HG03159 (cell line): ENCODE data around the gene GALNT15.
A peak's percentile ranks its signal among the peaks of the same experiment; 100 is the strongest.

ENCODE experiments used
- ATAC-seq: cut with Tn5 transposase; IDR thresholded peaks from one replicate; pipeline ENCODE4 v1.9.1; 2021; ENCODE audit warnings: mild to moderate bottlenecking, moderate library complexity; ENCODE audit not compliant: unreplicated experiment

Gene GALNT15, protein sequence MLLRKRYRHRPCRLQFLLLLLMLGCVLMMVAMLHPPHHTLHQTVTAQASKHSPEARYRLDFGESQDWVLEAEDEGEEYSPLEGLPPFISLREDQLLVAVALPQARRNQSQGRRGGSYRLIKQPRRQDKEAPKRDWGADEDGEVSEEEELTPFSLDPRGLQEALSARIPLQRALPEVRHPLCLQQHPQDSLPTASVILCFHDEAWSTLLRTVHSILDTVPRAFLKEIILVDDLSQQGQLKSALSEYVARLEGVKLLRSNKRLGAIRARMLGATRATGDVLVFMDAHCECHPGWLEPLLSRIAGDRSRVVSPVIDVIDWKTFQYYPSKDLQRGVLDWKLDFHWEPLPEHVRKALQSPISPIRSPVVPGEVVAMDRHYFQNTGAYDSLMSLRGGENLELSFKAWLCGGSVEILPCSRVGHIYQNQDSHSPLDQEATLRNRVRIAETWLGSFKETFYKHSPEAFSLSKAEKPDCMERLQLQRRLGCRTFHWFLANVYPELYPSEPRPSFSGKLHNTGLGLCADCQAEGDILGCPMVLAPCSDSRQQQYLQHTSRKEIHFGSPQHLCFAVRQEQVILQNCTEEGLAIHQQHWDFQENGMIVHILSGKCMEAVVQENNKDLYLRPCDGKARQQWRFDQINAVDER

DNA sequence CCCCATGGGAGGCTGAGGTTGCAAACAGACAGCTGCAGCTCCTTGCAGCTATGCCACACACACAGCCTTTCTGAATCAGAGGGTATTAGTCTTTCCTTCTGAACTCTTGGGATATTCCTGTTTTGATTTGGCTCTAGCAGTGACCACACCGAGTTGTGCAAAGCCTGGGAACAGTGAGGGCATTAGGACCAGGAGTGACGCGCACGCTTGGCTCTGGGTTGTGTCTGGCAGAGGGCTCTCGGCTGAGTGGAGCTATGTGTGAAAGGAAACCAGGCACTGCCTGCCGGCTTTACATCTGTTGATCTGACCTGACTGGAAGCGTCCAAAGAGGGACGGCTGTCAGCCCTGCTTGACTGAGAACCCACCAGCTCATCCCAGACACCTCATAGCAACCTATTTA lies at the start of gene GALNT15:
Gene GALNT15, plus strand, starts transcription at position 292 of the 400 bp plus-strand sequence. CDS start 472 bp downstream, outside the sequence.
- ATAC-seq, result no peak

DNA sequence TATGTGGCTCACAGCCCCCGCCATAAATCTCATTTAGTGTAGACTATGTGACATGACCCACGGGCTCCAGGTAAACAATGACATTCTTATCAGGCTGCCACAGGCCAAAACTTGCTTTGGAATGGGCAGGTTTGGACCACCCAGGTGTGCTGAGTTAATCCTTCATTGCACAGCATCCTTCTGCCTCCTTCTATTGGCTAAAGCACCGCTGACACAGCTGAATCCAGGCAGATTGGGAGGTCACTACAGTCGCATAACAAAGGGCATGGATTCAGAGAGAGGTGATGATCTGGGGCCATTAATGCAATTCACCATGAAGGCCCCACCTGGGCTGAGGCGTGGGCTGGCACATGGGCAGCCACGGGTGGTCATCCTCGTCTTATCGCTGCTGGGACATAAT lies 47.8 kb upstream of the GALNT15 start:
- no peak for ATAC-seq

DNA sequence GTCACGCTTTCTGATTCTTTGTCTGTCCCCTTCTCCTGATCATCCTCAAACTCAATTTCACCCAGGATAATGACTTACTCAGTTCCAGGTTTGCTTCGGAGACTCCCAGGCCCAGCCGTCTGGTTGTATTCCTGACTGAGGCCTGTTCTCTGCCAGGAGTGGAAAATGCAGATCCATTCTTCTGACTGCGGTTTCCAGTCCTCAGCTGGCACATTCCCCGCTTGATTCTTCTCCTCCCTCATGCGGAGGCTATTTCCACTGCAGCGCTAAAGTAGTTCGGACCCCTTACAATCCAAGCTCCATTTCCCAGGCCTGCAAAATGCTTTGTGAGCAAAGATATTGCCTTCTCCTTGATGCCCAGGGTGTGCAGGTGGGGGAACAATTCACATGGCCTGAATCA lies 47.2 kb upstream of the GALNT15 start:
- ATAC-seq, result no peak

DNA sequence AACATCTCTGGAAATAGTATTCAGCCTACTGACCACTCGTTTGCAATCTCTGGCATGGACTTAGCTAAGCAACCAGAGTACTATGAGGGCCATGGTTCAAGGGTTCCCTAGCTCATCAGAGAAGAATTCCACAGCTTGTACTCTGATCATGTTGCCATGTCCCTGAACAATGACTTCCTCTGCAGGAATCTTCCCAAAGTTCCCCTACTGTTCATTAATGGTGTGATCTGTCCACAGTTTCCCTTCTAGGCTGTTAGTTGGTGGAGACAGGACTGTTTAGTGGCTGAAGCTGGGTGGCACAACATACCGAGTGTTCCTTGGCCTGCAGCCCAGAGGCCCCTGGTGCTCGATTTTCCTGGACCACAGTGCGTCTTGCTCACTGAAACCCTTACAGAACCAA lies 44.4 kb upstream of the GALNT15 start:
- ATAC-seq, result no peak

DNA sequence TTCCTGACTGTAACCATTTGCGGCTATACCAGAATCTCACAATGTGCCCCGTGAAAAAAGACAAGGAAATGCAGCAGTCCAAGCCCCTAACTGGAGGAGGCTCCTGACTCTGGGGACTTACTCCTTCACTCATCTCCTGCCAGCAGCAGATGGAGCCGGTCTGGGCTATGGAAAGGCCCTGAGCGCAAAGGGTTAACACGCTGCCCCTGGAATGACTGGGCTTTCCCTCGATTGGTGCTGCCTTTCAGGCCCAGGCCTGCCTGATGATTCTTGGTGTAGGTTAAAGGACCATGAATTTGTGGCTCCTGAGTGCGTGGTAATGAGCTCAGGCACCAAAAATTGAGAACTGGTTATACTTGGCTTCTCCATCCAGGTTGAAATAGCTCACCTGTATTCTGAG lies 42.3 kb upstream of the GALNT15 start:
- ATAC-seq, result no peak

DNA sequence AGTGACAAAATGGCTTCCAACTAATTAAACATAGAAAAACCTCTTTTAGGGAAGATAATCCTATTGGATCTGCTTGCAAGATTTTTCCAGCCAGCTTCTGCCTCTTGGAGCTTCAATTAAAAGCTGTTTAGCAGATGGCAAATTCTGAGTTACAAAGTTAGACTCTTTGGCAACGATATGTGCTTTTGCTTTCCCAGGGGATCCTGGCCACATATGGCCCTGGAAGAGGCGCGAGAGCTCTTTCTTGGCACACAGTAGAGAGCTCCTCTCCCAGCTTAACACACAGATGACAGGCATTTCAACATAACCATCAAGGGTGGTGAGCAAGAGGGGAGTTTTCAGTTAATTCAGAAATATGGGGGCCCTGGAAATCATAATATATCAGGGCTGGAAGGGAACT lies 41.6 kb upstream of the GALNT15 start:
- no peak for ATAC-seq

DNA sequence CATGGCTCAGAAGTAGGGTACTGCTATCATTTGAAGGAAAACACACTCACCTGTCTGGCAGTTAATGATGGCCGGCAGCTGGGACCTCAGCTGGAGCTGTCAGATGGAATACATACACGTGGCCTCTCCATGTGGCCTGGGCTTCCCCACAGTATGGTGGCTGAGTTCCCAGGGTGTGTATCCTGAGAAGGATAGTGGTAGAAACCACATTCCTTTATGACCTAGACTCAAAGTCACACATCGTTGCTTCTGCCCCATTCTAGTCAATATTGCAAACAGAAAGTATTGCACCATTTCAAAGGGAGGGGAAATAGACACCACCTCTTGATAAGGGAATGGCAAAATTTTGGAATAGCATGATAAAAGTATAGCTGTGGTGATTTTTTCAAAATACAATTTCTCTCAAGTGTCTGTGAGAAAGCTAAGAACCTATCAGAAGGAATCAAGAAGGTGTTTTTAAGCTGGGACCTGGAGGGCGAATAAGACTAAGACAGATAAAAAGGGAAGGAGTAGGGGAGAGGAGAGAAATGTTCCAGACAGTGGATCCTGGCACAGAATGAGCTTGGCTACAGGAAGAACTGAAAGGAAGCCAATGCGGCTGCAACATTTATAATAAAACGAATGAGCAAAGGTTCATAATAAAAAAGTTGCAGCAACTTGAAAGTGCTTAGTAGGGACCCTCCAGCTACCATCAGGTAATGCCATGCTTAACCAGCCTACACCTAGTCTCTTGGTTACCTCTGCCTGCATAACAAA lies 40.1 kb upstream of the GALNT15 start:
- ATAC-seq, result no peak

DNA sequence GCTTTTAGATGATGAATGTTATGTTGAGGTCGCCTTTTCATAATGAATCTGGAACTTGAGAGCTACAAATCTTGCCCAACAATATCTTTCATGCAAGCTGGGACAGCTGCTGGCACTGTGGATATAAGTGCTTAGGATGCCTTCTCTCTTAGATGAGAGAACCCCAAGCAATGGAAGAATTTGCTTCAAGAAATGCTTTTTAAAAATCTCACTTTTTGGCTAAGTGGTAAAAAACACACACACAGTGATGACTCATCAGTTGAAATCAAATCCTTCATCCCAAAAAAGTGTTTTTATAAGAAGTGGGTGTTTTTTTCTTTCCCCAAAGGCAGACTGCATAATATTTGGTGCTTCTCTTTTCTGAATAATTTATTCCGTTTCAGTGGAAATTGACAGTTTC lies 38.4 kb upstream of the GALNT15 start:
- ATAC-seq, result no peak

DNA sequence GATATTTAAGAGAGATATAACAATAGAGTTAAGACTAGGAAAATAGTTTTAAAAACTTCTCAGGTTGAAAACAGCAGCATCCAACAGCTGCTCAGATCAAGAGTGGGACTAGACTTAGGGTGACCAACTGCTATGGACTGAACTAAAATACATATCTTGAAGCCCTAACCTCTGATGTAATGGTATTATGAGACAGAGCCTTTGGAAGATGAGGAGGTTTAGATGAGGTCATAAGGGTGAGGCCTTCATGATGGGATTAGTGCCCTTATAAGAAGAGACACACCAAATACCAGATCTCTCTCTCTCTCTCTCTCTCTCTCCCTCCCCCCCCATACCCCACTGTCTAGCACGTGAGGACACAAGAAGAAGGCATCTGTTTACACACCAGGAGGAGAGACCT lies 37.4 kb upstream of the GALNT15 start:
- no peak for ATAC-seq

DNA sequence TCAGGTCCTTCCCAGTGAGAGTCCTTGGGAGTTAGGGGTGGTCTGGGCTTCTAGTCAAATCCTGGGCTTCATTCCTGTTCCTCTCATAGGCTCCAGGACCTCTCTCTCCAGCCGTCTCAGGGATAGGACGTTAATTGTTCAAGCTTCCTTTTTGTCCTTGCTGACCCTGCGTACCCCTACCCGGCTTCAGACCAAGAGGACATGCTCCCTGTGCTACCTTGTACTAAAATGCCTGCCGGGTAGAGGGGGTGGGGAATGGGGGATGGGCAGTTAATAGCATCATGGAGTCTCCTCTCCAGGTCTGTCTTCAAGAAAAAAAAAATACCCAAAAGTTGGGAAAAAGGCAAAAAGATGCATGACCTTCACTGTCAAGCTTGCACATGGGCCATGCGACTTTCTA lies 36.5 kb upstream of the GALNT15 start:
- ATAC-seq, result no peak

DNA sequence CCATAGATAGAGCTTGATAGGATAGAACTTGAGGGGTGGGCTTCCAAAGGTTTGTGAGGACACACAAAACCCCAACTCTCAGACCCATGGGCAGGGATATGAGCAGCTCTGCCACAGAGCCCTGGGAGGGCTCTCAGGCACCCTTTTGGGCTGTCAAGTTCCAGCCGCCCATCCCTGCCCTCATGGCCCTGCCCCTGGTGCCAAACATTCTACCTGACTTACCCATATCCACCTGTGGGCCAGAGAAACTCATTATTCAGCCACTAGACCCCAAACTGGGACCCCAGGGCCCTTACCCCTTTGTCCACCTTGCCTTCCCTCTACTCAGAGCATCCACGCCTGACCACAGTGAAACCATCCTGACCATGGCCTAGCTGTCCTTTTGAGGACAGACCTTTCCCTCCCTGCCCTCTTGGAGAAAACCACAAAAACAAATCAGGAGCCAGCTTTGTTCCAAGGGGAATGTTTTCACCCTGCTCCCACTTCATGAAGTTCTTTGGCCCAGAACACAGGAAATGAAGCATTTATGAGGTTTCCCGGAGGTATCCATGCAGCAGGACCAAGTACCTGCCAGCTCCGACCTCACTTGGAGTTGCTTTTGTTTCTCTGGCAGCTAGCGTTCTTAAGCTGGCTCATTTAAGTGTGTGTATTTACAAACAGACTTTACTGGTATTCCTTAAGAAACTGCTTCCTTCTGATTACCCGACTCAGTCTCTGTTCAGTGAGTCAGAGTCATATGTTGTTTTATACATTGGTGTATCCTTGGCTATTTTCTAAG lies 34.2 kb upstream of the GALNT15 start:
- no peak for ATAC-seq

DNA sequence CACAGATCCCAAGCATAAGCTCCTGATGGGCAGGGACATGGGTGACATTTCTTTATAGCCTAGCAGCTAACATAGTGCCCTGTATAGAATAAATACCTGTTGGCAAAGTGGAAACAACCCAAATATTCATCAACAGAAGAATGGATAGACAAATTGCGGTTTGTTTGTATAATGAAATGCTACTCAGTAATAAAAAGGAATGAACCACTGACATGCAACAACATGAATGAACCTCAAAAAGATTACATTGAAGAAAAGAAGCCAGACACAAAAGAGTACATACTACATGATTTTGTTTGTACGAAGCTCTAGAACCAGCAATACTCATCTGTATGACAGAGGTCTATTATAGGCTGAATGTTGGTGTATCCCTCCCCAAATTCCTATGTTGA lies 33.6 kb upstream of the GALNT15 start:
- ATAC-seq, result no peak

DNA sequence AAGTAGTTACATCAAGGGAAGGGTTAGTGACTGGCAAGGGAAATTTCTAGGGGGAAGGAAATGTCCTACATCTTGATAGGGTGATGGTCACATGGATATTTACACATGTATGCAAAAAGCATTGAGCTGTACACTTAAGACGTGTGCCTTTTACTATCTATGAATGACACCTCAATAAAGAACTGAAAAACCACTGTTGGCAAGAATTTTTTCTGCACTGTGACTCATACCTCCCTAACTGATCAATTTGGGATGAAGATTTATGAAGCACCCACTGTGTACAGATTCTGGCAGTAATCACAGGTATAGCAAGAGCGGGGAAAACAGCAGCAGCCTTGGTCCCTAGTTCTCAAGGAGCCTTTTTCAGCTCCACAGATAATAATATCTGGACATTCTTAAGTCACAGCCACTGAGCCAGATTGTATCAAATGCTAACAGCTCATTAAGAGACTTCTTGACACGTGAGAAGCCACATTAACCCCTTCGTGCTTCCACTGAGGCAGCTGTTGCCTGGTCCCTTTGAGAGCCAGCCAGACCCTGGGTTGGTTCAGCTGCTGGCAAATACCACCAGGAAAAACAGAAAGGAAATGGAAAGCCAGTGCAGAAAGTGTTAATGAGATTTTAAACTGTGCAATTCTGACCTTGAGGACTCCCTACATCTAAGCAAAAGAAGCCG lies 32.0 kb upstream of the GALNT15 start:
- no peak for ATAC-seq

DNA sequence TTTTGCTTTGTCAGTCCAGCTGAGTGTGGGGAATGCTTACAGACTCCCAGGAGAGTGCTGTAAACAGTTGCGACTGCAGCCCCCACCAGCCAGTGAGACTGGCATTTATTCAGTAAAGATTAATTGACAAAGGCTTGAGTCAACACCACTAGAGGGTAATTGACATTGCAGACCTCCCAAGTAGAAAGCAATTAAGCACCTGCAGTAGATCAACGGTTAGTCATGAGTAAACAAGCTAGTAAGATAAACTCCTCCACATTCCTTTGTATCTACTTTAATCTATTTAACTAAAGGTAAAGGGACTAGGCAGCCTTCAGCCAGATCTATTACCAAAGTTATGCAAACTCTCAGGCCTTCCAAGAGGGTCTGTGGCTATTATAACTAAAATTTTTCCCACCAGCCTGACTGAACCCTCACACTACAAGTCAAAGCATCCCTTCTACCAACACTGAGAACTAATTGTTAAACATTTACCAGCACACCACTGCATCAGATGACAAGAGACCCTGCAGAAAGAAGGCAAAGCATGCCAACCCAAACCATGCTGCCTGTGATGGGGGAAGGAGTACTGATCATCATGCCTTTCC lies 30.5 kb upstream of the GALNT15 start:
- ATAC-seq, result no peak

DNA sequence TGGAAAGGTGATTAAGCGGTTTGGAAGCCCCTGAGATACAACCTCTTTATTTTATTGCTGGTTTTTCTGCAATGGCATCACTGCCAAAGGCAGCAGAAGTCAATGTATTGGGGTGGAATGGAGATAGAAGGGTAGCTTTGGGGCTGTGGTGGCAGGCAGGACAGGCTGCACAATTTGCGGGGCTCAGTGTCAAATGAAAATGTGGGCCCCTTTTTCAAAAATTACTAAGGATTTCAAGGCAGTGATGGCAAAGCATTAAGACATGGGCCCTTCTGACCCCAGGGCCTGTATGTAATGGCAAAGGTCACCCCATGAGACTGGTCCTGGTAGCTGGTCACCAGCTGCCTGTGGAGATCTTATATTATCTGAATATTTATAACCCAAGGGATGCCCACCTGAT lies 29.3 kb upstream of the GALNT15 start:
- ATAC-seq, result no peak

DNA sequence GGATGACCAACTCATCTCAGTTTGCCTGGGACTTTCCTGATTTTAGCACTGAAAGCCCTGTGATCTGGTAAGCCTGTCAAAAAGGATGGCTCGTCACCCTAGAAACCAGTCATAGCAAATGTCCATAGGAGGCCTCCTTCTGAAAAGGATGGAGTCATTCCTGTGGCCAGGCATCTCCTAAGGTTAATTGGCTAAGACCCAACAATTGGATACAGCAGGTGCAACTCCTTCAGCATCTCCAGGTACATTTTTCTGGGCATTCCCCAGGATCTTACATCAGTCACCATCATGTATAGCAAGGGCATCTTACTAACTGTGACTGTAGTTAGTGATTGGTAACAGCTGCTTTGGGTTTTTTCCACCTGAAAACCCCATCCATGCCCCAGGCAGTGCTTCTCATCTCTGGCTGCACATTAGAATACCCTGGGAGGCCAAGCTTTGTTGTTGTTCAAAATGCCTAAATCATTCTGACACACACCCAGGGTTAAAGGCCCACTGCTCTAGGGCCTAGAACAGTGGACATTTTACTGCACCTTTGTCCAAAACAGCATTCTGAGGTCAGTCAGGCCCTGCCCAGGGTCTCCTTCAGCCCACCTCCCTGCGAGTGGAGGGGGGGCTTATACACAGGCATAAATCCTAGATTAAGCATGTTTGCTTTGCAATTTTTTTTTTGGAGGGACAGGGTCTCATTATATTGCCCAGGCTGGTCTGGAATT lies 28.3 kb upstream of the GALNT15 start:
- peak; percentile 68 for ATAC-seq

DNA sequence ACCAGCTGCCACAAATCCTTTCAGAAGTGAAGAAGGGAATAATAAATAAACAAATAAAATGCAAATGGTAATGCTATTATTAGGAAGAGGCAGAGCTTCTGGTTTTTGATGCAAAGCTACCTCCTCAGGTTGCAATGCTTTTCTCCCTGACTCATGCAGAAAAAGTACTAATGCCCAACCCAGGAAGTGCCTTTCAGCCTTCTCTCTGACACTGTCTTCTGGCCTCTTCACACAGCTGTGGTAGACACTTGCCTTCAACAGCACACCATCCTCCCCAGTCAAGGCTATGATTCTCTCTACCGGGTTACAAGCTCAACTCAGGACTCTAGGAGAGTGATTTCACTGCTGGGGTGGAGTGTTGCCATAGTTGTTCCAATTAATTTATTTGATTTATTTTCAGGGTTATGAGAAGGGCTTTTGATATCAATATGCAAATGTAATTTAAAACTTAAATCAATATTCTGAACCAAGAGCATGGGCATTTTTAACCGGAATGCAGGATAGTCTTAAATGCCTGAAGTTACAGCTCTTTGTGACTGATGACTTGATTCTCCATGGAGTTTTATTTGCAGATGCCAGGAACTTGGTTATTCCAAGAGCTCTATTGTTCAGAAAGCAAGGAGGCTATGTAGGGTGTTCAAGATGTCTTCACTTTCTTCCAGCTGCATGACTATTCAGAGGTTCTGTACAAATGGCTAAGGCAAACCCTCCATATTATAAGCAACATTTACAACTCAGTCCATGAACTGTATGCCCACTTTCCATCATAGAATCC lies 27.1 kb upstream of the GALNT15 start:
- no peak for ATAC-seq

DNA sequence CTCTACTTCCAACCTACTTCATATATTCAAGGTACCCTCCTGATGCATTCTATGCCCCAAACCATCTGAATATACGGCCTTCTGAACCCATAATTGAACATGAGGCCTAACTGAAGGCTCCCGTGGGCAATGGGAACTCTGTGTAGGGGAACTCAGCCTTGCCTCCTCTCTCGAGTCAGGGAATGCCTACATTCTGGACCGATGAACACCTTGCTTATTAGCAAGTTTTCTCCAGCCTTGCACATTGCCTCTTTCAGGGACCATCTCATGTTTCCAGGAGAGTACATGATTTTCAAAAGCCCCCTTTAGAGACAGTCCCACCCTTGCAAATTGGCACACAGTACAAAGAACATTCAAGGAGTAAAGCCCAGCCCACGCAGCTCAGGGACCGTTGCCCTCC lies 26.3 kb upstream of the GALNT15 start:
- ATAC-seq, result no peak

DNA sequence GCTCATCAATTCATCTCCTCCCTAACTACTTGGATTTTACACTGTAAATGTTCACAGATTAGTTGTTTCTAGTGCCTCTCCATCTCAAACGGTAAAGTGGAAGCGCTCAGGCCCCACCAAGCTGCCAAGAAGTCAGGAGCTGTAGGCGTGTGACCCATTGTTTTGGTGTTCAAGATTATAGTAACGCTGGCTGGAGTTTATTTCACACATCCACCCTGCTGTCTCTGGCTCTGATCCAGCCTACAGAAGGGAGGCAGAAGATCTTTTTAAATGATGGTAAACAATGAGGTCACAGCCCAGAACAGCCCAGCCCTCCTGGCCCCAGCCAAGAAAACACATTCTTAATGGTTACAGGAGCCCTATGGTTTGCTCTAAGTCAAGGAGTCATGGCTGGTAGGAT lies 25.7 kb upstream of the GALNT15 start:
- no peak for ATAC-seq
